Body of pancreas (tissue), 4 donors: Measurements from ENCODE around the gene MAGEA12. TPM values are rescaled to one million over a fixed set of nuclear protein-coding genes. Genes with fewer than 3 reads are reported as not detected.
"Not testable (repeated sequence)": the region's sequence is repeated elsewhere in the genome, so short reads cannot be mapped to it uniquely, and the experiment has no call there.

Experiments used
- ATAC-seq: fragments of 150-250 bp; one replicate; pipeline ENCODE4 v1.9.1; 2016
- DNase-seq, 4 donors: peaks; one replicate each; pipeline ENCODE4 v3.0.0-alpha.2; 2019
- H3K27ac ChIP-seq, 4 donors: fragments of 200-600 bp; sonication (generic); 1 replicate in 3 of 4; 2 replicates in 1 of 4; pipeline versions ENCODE4 v1.5.1 to v1.6.1; 2016 to 2019; ENCODE audit warnings: mild to moderate bottlenecking in 1 of 4, mixed read lengths in 1 of 4, moderate library complexity in 1 of 4
- H3K27me3 ChIP-seq, 2 donors: fragments of 200-600 bp; sonication (generic); one replicate each; pipeline ENCODE4 v1.6.0; 2016; ENCODE audit warnings: mild to moderate bottlenecking in 1 of 2
- H3K36me3 ChIP-seq, 2 donors: fragments of 200-600 bp; sonication (generic); replicated peaks in 1 of 2; 2 replicates each; pipeline ENCODE4 v1.5.1; 2016; ENCODE audit warnings: low read depth in 2 of 2; ENCODE audit not compliant: insufficient read depth in 1 of 2
- H3K4me1 ChIP-seq: fragments of 200-600 bp; sonication (generic); one replicate; pipeline ENCODE4 v1.6.0; 2016
- H3K4me3 ChIP-seq, 2 donors: fragments of 200-600 bp; sonication (generic); 1 replicate in 1 of 2; 2 replicates in 1 of 2; pipeline ENCODE4 v1.5.1; 2016 to 2019
- H3K9me3 ChIP-seq, 3 donors: fragments of 200-600 bp; sonication (generic); 1 replicate in 2 of 3; 2 replicates in 1 of 3; pipeline ENCODE4 v1.5.1; 2016
- CTCF ChIP-seq, 7 experiments: fragments of 450-650 bp in 4 of 7; fragments of 200-600 bp in 3 of 7; sonication (generic) in 3 of 7; IDR thresholded peaks; one replicate each; pipeline ENCODE4 v1.5.1; 2016 to 2019; ENCODE audit warnings: antibody characterized with exemption in 7 of 7
- POLR2A ChIP-seq, 3 donors: fragments of 450-650 bp; IDR thresholded peaks; one replicate each; pipeline ENCODE4 v1.6.1; 2016; ENCODE audit warnings: antibody characterized with exemption in 3 of 3, mild to moderate bottlenecking in 2 of 3
- WGBS, 2 donors: methylation state at CpG; one replicate each; pipeline ENCODE4 v1.1.5; 2017; 5-methylcytosine and 5-hydroxymethylcytosine counted together
- intact Hi-C: fragments of 100-400 bp; cut with DNase I; formaldehyde crosslinking; loops from one replicate; pipeline ENCODE4 v1.15.1; 2023
- total RNA-seq, 2 donors: library from RNA; depleted of rRNA; stranded (reverse); fragments of >200 nt; gene quantifications; one replicate each; pipeline ENCODE4 v1.1.0, GENCODE V29; 2016

The MAGEA12 gene, protein sequence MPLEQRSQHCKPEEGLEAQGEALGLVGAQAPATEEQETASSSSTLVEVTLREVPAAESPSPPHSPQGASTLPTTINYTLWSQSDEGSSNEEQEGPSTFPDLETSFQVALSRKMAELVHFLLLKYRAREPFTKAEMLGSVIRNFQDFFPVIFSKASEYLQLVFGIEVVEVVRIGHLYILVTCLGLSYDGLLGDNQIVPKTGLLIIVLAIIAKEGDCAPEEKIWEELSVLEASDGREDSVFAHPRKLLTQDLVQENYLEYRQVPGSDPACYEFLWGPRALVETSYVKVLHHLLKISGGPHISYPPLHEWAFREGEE
- total RNA-seq = not detected

DNA sequence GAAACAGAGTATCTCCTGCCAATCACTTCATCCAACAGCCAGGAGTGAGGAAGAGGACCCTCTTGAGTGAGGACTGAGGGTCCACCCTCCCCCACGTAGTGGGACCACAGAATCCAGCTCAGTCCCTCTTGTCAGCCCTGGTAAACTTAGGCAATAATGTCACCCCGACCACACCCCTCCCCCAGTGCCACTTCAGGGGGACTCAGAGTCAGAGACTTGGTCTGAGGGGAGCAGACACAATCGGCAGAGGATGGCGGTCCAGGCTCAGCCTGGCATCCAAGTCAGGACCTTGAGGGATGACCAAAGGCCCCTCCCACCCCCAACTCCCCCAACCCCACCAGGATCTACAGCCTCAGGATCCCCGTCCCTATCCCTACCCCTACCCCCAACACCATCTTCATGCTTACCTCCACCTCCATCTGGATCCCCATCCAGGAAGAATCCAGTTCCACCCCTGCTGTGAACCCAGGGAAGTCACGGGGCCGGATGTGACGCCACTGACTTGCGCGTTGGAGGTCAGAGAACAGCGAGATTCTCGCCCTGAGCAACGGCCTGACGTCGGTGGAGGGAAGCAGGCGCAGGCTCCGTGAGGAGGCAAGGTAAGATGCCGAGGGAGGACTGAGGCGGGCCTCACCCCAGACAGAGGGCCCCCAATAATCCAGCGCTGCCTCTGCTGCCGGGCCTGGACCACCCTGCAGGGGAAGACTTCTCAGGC is at the start of gene MAGEA12, which contains the start of gene CSAG1:
TSS of gene MAGEA12 (plus strand) at position 497 of the 715 bp plus-strand sequence. CDS start 2,405 bp downstream, outside the sequence.
TSS of gene CSAG1 (minus strand) at position 461 of the 715 bp plus-strand sequence. CDS start 1,261 bp downstream, outside the sequence.
- H3K27ac ChIP-seq = no peak within 1 kb of the TSS
- H3K4me1 ChIP-seq = no peaks in the 10 kb centered on the region
- TF ChIP-seq CTCF (IDR thresholded peaks at IDR 0.05) (no peak), POLR2A (IDR thresholded peaks at IDR 0.05) (no peak)
- H3K4me3 ChIP-seq = no peak within 1 kb of the TSS
- ATAC-seq (no peak), DNase-seq (peak in 1 of 4 donors; percentile 4)
- no peaks in the 10 kb centered on the region for H3K36me3 ChIP-seq
- H3K27me3 ChIP-seq = no peaks in the 10 kb centered on the region
- WGBS, 2 donors = 68 to 89% methylated on average over 4 to 8 of the region's 21 CpGs
- H3K9me3 ChIP-seq = no peaks in the 10 kb centered on the region
- intact Hi-C loops = no loop called here

DNA sequence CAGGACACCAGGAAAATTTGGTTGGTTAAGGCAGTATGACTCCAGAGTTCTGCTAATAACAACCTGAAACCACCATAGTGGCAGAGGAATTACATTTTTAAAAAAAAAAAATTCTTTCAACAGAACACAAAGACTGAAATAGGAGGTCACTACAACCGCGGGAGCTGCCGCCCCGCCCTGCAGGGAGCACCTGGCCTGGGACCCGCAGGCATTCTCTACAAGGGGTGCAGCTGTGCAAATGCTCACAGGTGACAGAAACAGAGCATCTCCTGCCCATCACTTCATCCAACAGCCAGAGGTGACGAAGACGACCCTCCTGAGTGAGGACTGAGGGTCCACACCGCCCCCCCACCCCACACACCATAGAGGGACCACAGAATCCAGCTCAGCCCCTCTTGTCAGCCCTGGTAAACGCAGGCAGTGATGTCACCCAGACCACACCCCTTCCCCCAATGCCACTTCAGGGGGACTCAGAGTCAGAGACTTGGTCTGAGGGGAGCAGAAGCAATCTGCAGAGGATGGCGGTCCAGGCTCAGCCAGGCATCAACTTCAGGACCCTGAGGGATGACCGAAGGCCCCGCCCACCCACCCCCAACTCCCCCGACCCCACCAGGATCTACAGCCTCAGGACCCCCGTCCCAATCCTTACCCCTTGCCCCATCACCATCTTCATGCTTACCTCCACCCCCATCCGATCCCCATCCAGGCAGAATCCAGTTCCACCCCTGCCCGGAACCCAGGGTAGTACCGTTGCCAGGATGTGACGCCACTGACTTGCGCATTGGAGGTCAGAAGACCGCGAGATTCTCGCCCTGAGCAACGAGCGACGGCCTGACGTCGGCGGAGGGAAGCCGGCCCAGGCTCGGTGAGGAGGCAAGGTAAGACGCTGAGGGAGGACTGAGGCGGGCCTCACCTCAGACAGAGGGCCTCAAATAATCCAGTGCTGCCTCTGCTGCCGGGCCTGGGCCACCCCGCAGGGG is 35.3 kb upstream of the MAGEA12 start, which contains the start of gene MAGEA3:
TSS of gene MAGEA3 (plus strand) at position 843 of the 980 bp plus-strand sequence. CDS start 2,039 bp downstream, outside the sequence.
- intact Hi-C loops, H3K4me1 ChIP-seq, DNase-seq, H3K36me3 ChIP-seq, H3K9me3 ChIP-seq, H3K4me3 ChIP-seq, ATAC-seq, H3K27me3 ChIP-seq, H3K27ac ChIP-seq: not testable (repeated sequence)
- no CpG with 5 or more reads among the region's 34 CpGs for WGBS, 2 donors

- H3K36me3 ChIP-seq, H3K9me3 ChIP-seq, H3K4me3 ChIP-seq, intact Hi-C loops, H3K27ac ChIP-seq, ATAC-seq, H3K4me1 ChIP-seq, H3K27me3 ChIP-seq: not testable (repeated sequence)
- WGBS, 2 donors = 80% methylated on average over 2 of the region's 5 CpGs; no CpG with 5 or more reads in 1 of the 2 donors
- DNase-seq = peak in 1 of 4 donors; percentile 4
Observed at GRCh38 chrX:152700390-152700789, 33.2 kb upstream of the MAGEA12 start.

- DNase-seq, H3K36me3 ChIP-seq, H3K27me3 ChIP-seq, ATAC-seq, intact Hi-C loops, H3K4me1 ChIP-seq, H3K4me3 ChIP-seq, H3K9me3 ChIP-seq, H3K27ac ChIP-seq: not testable (repeated sequence)
- WGBS, 2 donors = 15% methylated on average over 2 of the region's 7 CpGs; no CpG with 5 or more reads in 1 of the 2 donors
Observed at GRCh38 chrX:152706500-152706899, 27.1 kb upstream of the MAGEA12 start.

DNA sequence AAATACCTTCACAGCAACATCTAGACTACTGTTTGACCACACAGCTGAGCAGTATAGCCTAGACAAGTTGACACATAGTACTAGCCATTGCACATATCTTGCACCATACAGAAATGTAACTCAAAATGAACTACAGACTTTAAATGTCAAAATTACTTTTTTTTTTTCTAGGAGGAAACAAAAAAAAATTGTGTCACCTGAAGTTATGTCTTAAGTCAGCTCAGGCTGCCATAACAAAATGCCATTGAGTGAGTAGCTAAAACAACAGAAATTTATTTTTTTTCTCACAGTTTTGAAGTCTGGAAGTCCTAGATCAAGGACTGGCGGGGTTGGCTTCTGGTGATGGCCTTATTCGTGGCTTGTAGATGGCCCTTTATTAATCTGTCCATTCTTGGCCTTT is 24.4 kb upstream of the MAGEA12 start, which contains the start of gene CSAG2:
TSS of gene CSAG2 (minus strand) at position 101 of the 400 bp plus-strand sequence. CDS start 161 bp downstream, outside the sequence.
- H3K4me1 ChIP-seq, H3K4me3 ChIP-seq, DNase-seq, H3K27me3 ChIP-seq, intact Hi-C loops, H3K36me3 ChIP-seq, H3K9me3 ChIP-seq, H3K27ac ChIP-seq, ATAC-seq: not testable (repeated sequence)
- no CpG with 5 or more reads among the region's 2 CpGs for WGBS, 2 donors

DNA sequence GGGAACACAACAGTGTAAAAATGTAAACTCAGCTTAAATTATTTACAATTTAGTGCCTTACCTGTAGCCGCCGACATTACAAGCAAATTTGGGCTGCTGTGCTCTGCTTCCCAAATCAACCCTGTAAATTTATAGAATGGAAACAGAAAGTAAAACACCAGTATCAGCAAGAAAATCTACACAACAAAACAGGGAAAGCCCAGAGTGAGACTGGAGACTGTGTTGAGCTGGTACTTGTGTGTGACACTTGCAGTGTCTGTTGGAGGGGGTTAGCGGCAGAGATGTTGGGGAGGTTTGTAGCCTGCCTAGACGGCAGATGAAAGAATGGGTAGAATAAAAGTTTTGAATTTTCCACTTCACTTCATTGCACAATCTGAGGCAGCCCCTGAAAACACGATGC is 20.4 kb upstream of the MAGEA12 start:
- H3K4me1 ChIP-seq, H3K36me3 ChIP-seq, H3K27me3 ChIP-seq, ATAC-seq, H3K4me3 ChIP-seq, DNase-seq, H3K9me3 ChIP-seq, H3K27ac ChIP-seq, intact Hi-C loops: not testable (repeated sequence)
- no CpG with 5 or more reads among the region's 5 CpGs for WGBS, 2 donors

- H3K27me3 ChIP-seq, H3K4me1 ChIP-seq, H3K9me3 ChIP-seq, ATAC-seq, H3K4me3 ChIP-seq, DNase-seq, H3K27ac ChIP-seq, H3K36me3 ChIP-seq, intact Hi-C loops: not testable (repeated sequence)
- WGBS, 2 donors = no CpG with 5 or more reads among the region's 35 CpGs
Observed at GRCh38 chrX:152713815-152714787, 19.5 kb upstream of the MAGEA12 start, which contains the start of gene MAGEA2B. Gene MAGEA2B, plus strand, starts transcription at chrX:152714628. Its CDS starts 2,479 bp downstream, at chrX:152717107.
